ENCODE data around the gene LBX2.

Gene LBX2

GRCh38 chr2:74525717-74526648 is 26.6 kb upstream of the LBX2 start, which contains the start of gene DQX1:
TSS of gene DQX1 (minus strand) at chr2:74526231. CDS start at chr2:74525729, 502 bp downstream.
- DNase-seq: no peak

- DNase-seq: no peak
These were observed 25.7 kb upstream of the LBX2 start for GRCh38 chr2:74524955-74525716.

- DNase-seq: no peak
These were observed 24.6 kb upstream of the LBX2 start for GRCh38 chr2:74524005-74524404.

- no peak for DNase-seq
These were observed 23.1 kb upstream of the LBX2 start for GRCh38 chr2:74522516-74522915.

GRCh38 chr2:74516650-74517049 is 17.2 kb upstream of the LBX2 start:
- no peak for DNase-seq

GRCh38 chr2:74515981-74516633 is 16.7 kb upstream of the LBX2 start:
- DNase-seq: no peak

- no peak for DNase-seq
These were observed 16.0 kb upstream of the LBX2 start for GRCh38 chr2:74515271-74515980.

- no peak for DNase-seq
These were observed 15.2 kb upstream of the LBX2 start, which contains the start of gene TLX2 for GRCh38 chr2:74514368-74515270. TSS of gene TLX2 (plus strand) at chr2:74514450. CDS start at chr2:74514807, 357 bp downstream.

- DNase-seq: no peak
These were observed 14.4 kb upstream of the LBX2 start for GRCh38 chr2:74513605-74514367.

GRCh38 chr2:74512744-74513604 is 13.6 kb upstream of the LBX2 start:
- DNase-seq: no peak

GRCh38 chr2:74511104-74511989 is 11.9 kb upstream of the LBX2 start:
- DNase-seq: no peak

- DNase-seq: no peak
These were observed 10.9 kb upstream of the LBX2 start for GRCh38 chr2:74510272-74510671.

- DNase-seq: peak in 1 of 2 experiments; percentile 51
These were observed 8.6 kb upstream of the LBX2 start for GRCh38 chr2:74507926-74508520.

GRCh38 chr2:74507145-74507925 is 7.9 kb upstream of the LBX2 start, which contains the start of gene PCGF1:
TSS of gene PCGF1 (minus strand) at chr2:74507695. CDS start at chr2:74507668, 27 bp downstream.
- peak; percentile 99 for DNase-seq

GRCh38 chr2:74505448-74506246 is 6.2 kb upstream of the LBX2 start:
- DNase-seq: no peak

- no peak for DNase-seq
These were observed 5.2 kb upstream of the LBX2 start for GRCh38 chr2:74504591-74504990.

All from NCI-H2081 (cell line).